HG03108 (cell line): ENCODE measurements around the gene MEGF9.
"Not testable (repeated sequence)": the region's sequence is repeated elsewhere in the genome, so short reads cannot be mapped to it uniquely, and the experiment has no call there.

Experiments used
- ATAC-seq: cut with Tn5 transposase; IDR thresholded peaks from one replicate; pipeline ENCODE4 v1.9.1; 2021; ENCODE audit warnings: moderate library complexity; ENCODE audit not compliant: unreplicated experiment

MEGF9 gene

GRCh38 chr9:120714088-120714845 is at the start of gene MEGF9:
Gene MEGF9, minus strand, starts transcription at chr9:120714470. Its CDS starts 112 bp downstream, at chr9:120714358.
- peak; percentile 93 for ATAC-seq

- ATAC-seq: no peak
Measured at GRCh38 chr9:120761006-120761405, 46.7 kb upstream of the MEGF9 start.

- no peak for ATAC-seq
Measured at GRCh38 chr9:120759755-120760400, 45.6 kb upstream of the MEGF9 start.

- ATAC-seq: no peak
Measured at GRCh38 chr9:120758544-120758943, 44.3 kb upstream of the MEGF9 start.

GRCh38 chr9:120757026-120757913 is 43.0 kb upstream of the MEGF9 start:
- no peak for ATAC-seq

- ATAC-seq: no peak
Measured at GRCh38 chr9:120756531-120756930, 42.3 kb upstream of the MEGF9 start.

GRCh38 chr9:120755810-120756434 is 41.7 kb upstream of the MEGF9 start:
- no peak for ATAC-seq

GRCh38 chr9:120755044-120755443 is 40.8 kb upstream of the MEGF9 start:
- ATAC-seq: no peak

- no peak for ATAC-seq
Measured at GRCh38 chr9:120750421-120750820, 36.2 kb upstream of the MEGF9 start.

- ATAC-seq: not testable (repeated sequence)
Measured at GRCh38 chr9:120746366-120746765, 32.1 kb upstream of the MEGF9 start.

GRCh38 chr9:120745278-120745677 is 31.0 kb upstream of the MEGF9 start:
- ATAC-seq: no peak

- no peak for ATAC-seq
Measured at GRCh38 chr9:120742951-120743416, 28.7 kb upstream of the MEGF9 start.

- ATAC-seq: no peak
Measured at GRCh38 chr9:120741701-120742100, 27.4 kb upstream of the MEGF9 start.

- no peak for ATAC-seq
Measured at GRCh38 chr9:120741191-120741590, 26.9 kb upstream of the MEGF9 start.

- no peak for ATAC-seq
Measured at GRCh38 chr9:120740132-120740531, 25.9 kb upstream of the MEGF9 start.

GRCh38 chr9:120737416-120738165 is 23.3 kb upstream of the MEGF9 start:
- no peak for ATAC-seq

- no peak for ATAC-seq
Measured at GRCh38 chr9:120736881-120737280, 22.6 kb upstream of the MEGF9 start.

GRCh38 chr9:120735415-120736126 is 21.3 kb upstream of the MEGF9 start:
- ATAC-seq: no peak

GRCh38 chr9:120734607-120735410 is 20.5 kb upstream of the MEGF9 start:
- no peak for ATAC-seq
